IPS-15b (cell line): ENCODE data around the gene USP17L17.
"Not testable (repeated sequence)": the region's sequence is repeated elsewhere in the genome, so short reads cannot be mapped to it uniquely, and the experiment has no call there.

Experiments
- H3K27me3 ChIP-seq: one replicate; pipeline ENCODE4 v1.6.1; 2013; ENCODE audit warnings: low read length; ENCODE audit not compliant: control insufficient read depth, insufficient read depth
- H3K36me3 ChIP-seq: one replicate; pipeline ENCODE4 v1.6.1; 2013; ENCODE audit warnings: low read length; ENCODE audit not compliant: control insufficient read depth, insufficient read depth
- H3K4me1 ChIP-seq: one replicate; pipeline ENCODE4 v1.6.1; 2013; ENCODE audit warnings: mild to moderate bottlenecking, low read length; ENCODE audit not compliant: control insufficient read depth, insufficient read depth
- H3K4me3 ChIP-seq: one replicate; pipeline ENCODE4 v1.5.1; 2013; ENCODE audit warnings: low read depth, low read length
- H3K9ac ChIP-seq: one replicate; pipeline ENCODE4 v1.6.1; 2013; ENCODE audit warnings: low read depth, mild to moderate bottlenecking, low read length
- H3K9me3 ChIP-seq: one replicate; pipeline ENCODE4 v1.6.1; 2013; ENCODE audit warnings: mild to moderate bottlenecking, low read length; ENCODE audit not compliant: control insufficient read depth, insufficient read depth

Gene USP17L17, protein sequence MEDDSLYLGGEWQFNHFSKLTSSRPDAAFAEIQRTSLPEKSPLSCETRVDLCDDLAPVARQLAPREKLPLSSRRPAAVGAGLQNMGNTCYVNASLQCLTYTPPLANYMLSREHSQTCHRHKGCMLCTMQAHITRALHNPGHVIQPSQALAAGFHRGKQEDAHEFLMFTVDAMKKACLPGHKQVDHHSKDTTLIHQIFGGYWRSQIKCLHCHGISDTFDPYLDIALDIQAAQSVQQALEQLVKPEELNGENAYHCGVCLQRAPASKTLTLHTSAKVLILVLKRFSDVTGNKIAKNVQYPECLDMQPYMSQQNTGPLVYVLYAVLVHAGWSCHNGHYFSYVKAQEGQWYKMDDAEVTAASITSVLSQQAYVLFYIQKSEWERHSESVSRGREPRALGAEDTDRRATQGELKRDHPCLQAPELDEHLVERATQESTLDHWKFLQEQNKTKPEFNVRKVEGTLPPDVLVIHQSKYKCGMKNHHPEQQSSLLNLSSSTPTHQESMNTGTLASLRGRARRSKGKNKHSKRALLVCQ

GRCh38 chr4:9243579-9243978 is at the start of gene USP17L17:
USP17L17 (plus strand) TSS chr4:9243879; CDS start chr4:9243879, 0 bp downstream.
- H3K27me3 ChIP-seq, H3K4me3 ChIP-seq, H3K9me3 ChIP-seq, H3K4me1 ChIP-seq, H3K36me3 ChIP-seq, H3K9ac ChIP-seq: not testable (repeated sequence)

DNA sequence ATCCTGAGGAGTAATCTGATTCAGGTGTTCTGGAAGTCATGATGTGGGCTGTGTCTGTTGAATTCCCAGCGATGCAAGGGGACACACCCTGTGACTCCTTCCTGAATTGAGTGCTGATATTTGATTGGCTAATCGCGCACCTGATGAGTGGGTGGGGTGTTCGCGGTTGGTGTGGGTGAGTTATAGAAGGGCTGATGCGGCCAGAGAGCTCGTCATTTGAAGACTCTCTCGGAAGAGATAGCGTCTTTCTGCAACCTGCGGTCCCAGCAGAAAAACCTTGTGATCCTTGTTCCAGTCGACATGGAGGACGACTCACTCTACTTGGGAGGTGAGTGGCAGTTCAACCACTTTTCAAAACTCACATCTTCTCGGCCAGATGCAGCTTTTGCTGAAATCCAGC is 33.3 kb upstream of the USP17L17 start, which contains the start of gene USP17L10:
USP17L10 (plus strand) TSS at position 301 of the 400 bp plus-strand sequence; CDS start at position 301, 0 bp downstream.
- not testable (repeated sequence) for H3K36me3 ChIP-seq

GRCh38 chr4:9214701-9215100 is 29.0 kb upstream of the USP17L17 start:
- not testable (repeated sequence) for H3K4me3 ChIP-seq, H3K9ac ChIP-seq, H3K9me3 ChIP-seq, H3K4me1 ChIP-seq, H3K36me3 ChIP-seq, H3K27me3 ChIP-seq

More for the DNA sequence above, 33.3 kb upstream of the USP17L17 start, which contains the start of gene USP17L10:
- not testable (repeated sequence) for H3K9ac ChIP-seq, H3K9me3 ChIP-seq, H3K4me1 ChIP-seq, H3K27me3 ChIP-seq, H3K4me3 ChIP-seq

DNA sequence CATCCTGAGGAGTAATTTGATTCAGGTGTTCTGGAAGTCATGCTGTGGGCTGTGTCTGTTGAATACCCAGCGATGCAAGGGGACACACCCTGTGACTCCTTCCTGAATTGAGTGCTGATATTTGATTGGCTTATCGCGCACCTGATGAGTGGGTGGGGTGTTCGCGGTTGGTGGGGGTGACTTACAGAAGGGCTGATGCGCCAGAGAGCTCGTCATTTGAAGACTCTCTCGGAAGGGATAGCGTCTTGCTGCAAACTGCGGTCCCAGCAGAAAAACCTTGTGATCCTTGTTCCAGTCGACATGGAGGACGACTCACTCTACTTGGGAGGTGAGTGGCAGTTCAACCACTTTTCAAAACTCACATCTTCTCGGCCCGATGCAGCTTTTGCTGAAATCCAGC is 28.6 kb upstream of the USP17L17 start, which contains the start of gene USP17L11:
USP17L11 (plus strand) TSS at position 301 of the 400 bp plus-strand sequence; CDS start at position 301, 0 bp downstream.
- not testable (repeated sequence) for H3K36me3 ChIP-seq, H3K9ac ChIP-seq, H3K4me3 ChIP-seq, H3K4me1 ChIP-seq, H3K27me3 ChIP-seq, H3K9me3 ChIP-seq

DNA sequence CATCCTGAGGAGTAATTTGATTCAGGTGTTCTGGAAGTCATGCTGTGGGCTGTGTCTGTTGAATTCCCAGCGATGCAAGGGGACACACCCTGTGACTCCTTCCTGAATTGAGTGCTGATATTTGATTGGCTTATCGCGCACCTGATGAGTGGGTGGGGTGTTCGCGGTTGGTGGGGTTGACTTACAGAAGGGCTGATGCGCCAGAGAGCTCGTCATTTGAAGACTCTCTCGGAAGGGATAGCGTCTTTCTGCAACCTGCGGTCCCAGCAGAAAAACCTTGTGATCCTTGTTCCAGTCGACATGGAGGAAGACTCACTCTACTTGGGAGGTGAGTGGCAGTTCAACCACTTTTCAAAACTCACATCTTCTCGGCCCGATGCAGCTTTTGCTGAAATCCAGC is 23.8 kb upstream of the USP17L17 start, which contains the start of gene USP17L12:
USP17L12 (plus strand) TSS at position 301 of the 400 bp plus-strand sequence; CDS start at position 301, 0 bp downstream.
- H3K9me3 ChIP-seq, H3K4me1 ChIP-seq, H3K9ac ChIP-seq, H3K4me3 ChIP-seq, H3K27me3 ChIP-seq, H3K36me3 ChIP-seq: not testable (repeated sequence)

- H3K36me3 ChIP-seq, H3K4me1 ChIP-seq, H3K27me3 ChIP-seq, H3K9me3 ChIP-seq, H3K4me3 ChIP-seq, H3K9ac ChIP-seq: not testable (repeated sequence)
Measured at GRCh38 chr4:9224596-9224995, 19.1 kb upstream of the USP17L17 start, which contains the start of gene USP17L13. USP17L13 (plus strand) TSS chr4:9224896; CDS start chr4:9224896, 0 bp downstream.

GRCh38 chr4:9230249-9230648 is 13.4 kb upstream of the USP17L17 start:
- H3K9me3 ChIP-seq, H3K4me1 ChIP-seq: not testable (repeated sequence)

DNA sequence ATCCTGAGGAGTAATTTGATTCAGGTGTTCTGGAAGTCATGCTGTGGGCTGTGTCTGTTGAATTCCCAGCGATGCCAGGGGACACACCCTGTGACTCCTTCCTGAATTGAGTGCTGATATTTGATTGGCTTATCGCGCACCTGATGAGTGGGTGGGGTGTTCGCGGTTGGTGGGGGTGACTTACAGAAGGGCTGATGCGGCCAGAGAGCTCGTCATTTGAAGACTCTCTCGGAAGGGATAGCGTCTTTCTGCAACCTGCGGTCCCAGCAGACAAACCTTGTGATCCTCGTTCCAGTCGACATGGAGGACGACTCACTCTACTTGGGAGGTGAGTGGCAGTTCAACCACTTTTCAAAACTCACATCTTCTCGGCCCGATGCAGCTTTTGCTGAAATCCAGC is 9.6 kb upstream of the USP17L17 start, which contains the start of gene USP17L15:
USP17L15 (plus strand) TSS at position 301 of the 400 bp plus-strand sequence; CDS start at position 301, 0 bp downstream.
- not testable (repeated sequence) for H3K36me3 ChIP-seq, H3K4me1 ChIP-seq, H3K9me3 ChIP-seq, H3K27me3 ChIP-seq, H3K4me3 ChIP-seq, H3K9ac ChIP-seq

More at GRCh38 chr4:9230249-9230648, 13.4 kb upstream of the USP17L17 start:
- H3K9ac ChIP-seq, H3K4me3 ChIP-seq, H3K36me3 ChIP-seq, H3K27me3 ChIP-seq: not testable (repeated sequence)

DNA sequence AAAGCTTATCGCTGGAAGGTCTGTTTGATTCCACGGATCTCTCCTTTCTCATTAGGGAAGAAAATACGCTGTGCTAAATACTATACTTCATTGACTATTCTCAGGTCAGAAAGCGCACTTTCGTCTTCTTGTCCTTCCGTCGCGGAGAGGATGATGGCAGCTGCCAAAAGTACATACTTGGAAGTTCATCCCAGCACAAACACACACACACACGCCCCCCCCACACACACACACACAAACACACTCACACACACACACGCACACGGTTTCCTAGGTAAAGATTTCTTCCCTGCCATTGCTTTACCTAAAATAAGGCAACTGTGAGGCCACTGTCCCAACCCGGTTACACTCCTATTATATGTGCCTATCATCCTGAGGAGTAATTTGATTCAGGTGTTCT is 5.2 kb upstream of the USP17L17 start:
- not testable (repeated sequence) for H3K4me1 ChIP-seq, H3K9me3 ChIP-seq, H3K36me3 ChIP-seq, H3K27me3 ChIP-seq, H3K9ac ChIP-seq, H3K4me3 ChIP-seq

GRCh38 chr4:9247953-9248680 is 4.4 kb downstream of the USP17L17 start, which contains the start of gene USP17L18:
USP17L18 (plus strand) TSS chr4:9248630; CDS start chr4:9248630, 0 bp downstream.
- H3K36me3 ChIP-seq, H3K9me3 ChIP-seq, H3K9ac ChIP-seq, H3K27me3 ChIP-seq, H3K4me1 ChIP-seq, H3K4me3 ChIP-seq: not testable (repeated sequence)

GRCh38 chr4:9253078-9253477 is 9.4 kb downstream of the USP17L17 start, which contains the start of gene USP17L19:
USP17L19 (plus strand) TSS chr4:9253378; CDS start chr4:9253378, 0 bp downstream.
- H3K9me3 ChIP-seq, H3K36me3 ChIP-seq, H3K9ac ChIP-seq, H3K4me3 ChIP-seq, H3K4me1 ChIP-seq, H3K27me3 ChIP-seq: not testable (repeated sequence)
